Endothelial cell of umbilical vein (primary cell): ENCODE results near the gene NKD1. TPM values are rescaled to one million over a fixed set of nuclear protein-coding genes. Genes with fewer than 3 reads are reported as not detected.

ENCODE experiments used
- BruUV-seq: library from RNA; stranded (reverse); fragments of 400-500 nt; replicated peaks from 2 replicates; lab custom pipeline; 2021; lab: Mats Ljungman, UMichigan
- CTCF ChIA-PET: fragments of 300-600, 350-600 bp; sonication (Branson Sonifier 250); formaldehyde crosslinking; loops from one replicate; lab custom pipeline; 2021; ENCODE audit warnings: antibody characterized with exemption, inconsistent platforms; lab: Charles Lee
- POLR2A ChIA-PET: fragments of 300-600, 350-600 bp; sonication (Branson Sonifier 250); formaldehyde crosslinking; loops from one replicate; lab custom pipeline; 2021; ENCODE audit warnings: antibody characterized with exemption, inconsistent platforms; lab: Charles Lee
- DNase-seq: peaks from one replicate; pipeline ENCODE4 v3.0.0-alpha.2; 2011; ENCODE audit warnings: low read depth, low spot score
- FAIRE-seq: peaks from 2 replicates; lab custom pipeline; 2011; peaks lifted over from hg19 to GRCh38; lab: Jason Lieb, UNC
- H2AFZ ChIP-seq: 2 replicates; pipeline ENCODE4 v1.6.0; 2012; ENCODE audit warnings: low read depth, low read length, control low read depth, inconsistent platforms
- H3K27ac ChIP-seq: 2 replicates; pipeline ENCODE4 v1.5.1; 2011; ENCODE audit warnings: low read depth, mild to moderate bottlenecking, control low read depth, low read length, moderate library complexity; ENCODE audit not compliant: insufficient read depth
- H3K27me3 ChIP-seq, 2 experiments: 2 replicates each; pipeline versions ENCODE4 v1.6.0 to v1.6.1; 2011; ENCODE audit warnings: low read length in 2 of 2, mixed read lengths in 1 of 2; ENCODE audit not compliant: control insufficient read depth in 2 of 2, insufficient read depth in 2 of 2
- H3K36me3 ChIP-seq, 2 experiments: 2 replicates in 1 of 2; 3 replicates in 1 of 2; pipeline ENCODE4 v1.5.1; 2011; ENCODE audit warnings: low read length in 2 of 2, mild to moderate bottlenecking in 1 of 2, moderate library complexity in 1 of 2; ENCODE audit not compliant: control insufficient read depth in 2 of 2, insufficient read depth in 2 of 2; ENCODE audit errors: extremely low read depth in 1 of 2
- H3K4me1 ChIP-seq: 3 replicates; pipeline ENCODE4 v1.5.1; 2011; ENCODE audit warnings: mild to moderate bottlenecking, low read length; ENCODE audit not compliant: control insufficient read depth, insufficient read depth; ENCODE audit errors: extremely low read depth
- H3K4me2 ChIP-seq: 2 replicates; pipeline ENCODE4 v1.6.1; 2011; ENCODE audit warnings: low read length, control low read depth, mixed read lengths; ENCODE audit not compliant: insufficient read depth
- H3K4me3 ChIP-seq, 3 experiments: fragments of 200-600 bp in 1 of 3; sonication (generic), shearing (Covaris generic) in 1 of 3; replicated peaks in 1 of 3; 2 replicates each; pipeline ENCODE4 v1.5.1; 2011 to 2016; ENCODE audit warnings: control low read depth in 3 of 3, low read length in 3 of 3, mild to moderate bottlenecking in 2 of 3, inconsistent platforms in 1 of 3, low read depth in 1 of 3, moderate library complexity in 1 of 3; ENCODE audit not compliant: insufficient read depth in 1 of 3
- H3K79me2 ChIP-seq: 2 replicates; pipeline ENCODE4 v1.6.0; 2012; ENCODE audit warnings: low read length, inconsistent platforms; ENCODE audit not compliant: control insufficient read depth, insufficient read depth
- H3K9ac ChIP-seq: replicated peaks from 2 replicates; pipeline ENCODE3; 2011; ENCODE audit warnings: low read length, control low read depth; ENCODE audit not compliant: insufficient read depth; ENCODE audit errors: extremely low read depth
- H3K9me1 ChIP-seq: replicated peaks from 3 replicates; pipeline ENCODE4 v1.6.0; 2011; ENCODE audit warnings: mild to moderate bottlenecking, low read length; ENCODE audit not compliant: control insufficient read depth, insufficient read depth; ENCODE audit errors: extremely low read depth
- H3K9me3 ChIP-seq: replicated peaks from 2 replicates; pipeline ENCODE4 v1.5.1; 2012; ENCODE audit warnings: low read length, inconsistent platforms; ENCODE audit not compliant: control insufficient read depth, insufficient read depth
- H4K20me1 ChIP-seq: replicated peaks from 2 replicates; pipeline ENCODE3; 2011; ENCODE audit warnings: mild to moderate bottlenecking, low read length; ENCODE audit not compliant: control insufficient read depth, insufficient read depth; ENCODE audit errors: extremely low read depth
- EZH2 ChIP-seq: IDR thresholded peaks from 2 replicates; pipeline ENCODE4 v1.6.1; 2012; ENCODE audit warnings: borderline replicate concordance, low read depth, mild to moderate bottlenecking, moderate library complexity, low read length, inconsistent platforms; ENCODE audit not compliant: severe bottlenecking
- FOS ChIP-seq: IDR thresholded peaks from 2 replicates; pipeline ENCODE4 v1.6.1; 2011; ENCODE audit warnings: mild to moderate bottlenecking, low read length, moderate library complexity, borderline replicate concordance; ENCODE audit not compliant: insufficient read depth
- GATA2 ChIP-seq: IDR thresholded peaks from 2 replicates; pipeline ENCODE4 v1.7.0; 2011; ENCODE audit warnings: low read depth, mild to moderate bottlenecking, moderate library complexity, mixed read lengths, low read length; ENCODE audit not compliant: insufficient read length, insufficient read depth
- JUN ChIP-seq: IDR thresholded peaks from 2 replicates; pipeline ENCODE4 v1.6.1; 2011; ENCODE audit warnings: borderline replicate concordance, low read depth; ENCODE audit not compliant: insufficient read length, insufficient read depth
- MYC ChIP-seq: IDR thresholded peaks from one replicate; pipeline ENCODE4 v1.6.1; 2011; ENCODE audit warnings: mild to moderate bottlenecking, low read depth, low read length
- POLR2A ChIP-seq: IDR thresholded peaks from 2 replicates; pipeline ENCODE4 v1.6.1; 2012; ENCODE audit warnings: low read depth, mild to moderate bottlenecking, control low read depth, low read length
- POLR2AphosphoS5 ChIP-seq: IDR thresholded peaks from 2 replicates; pipeline ENCODE4 v1.6.1; 2012; ENCODE audit warnings: low read depth, mild to moderate bottlenecking, control low read depth, low read length, moderate library complexity; ENCODE audit not compliant: insufficient read depth
- dilution Hi-C: fragments of 300-500 bp; cut with MboI; formaldehyde crosslinking; loops from one replicate; pipeline ENCODE4 v1.15.0; 2019; ENCODE audit warnings: low sequenced_read_pairs; ENCODE audit not compliant: extremely low pct_ligation_motif_present
- intact Hi-C: fragments of 100-400 bp; cut with micrococcal nuclease; formaldehyde crosslinking; loops from one replicate; pipeline ENCODE4 v1.10.0; 2022
- polyA plus RNA-seq, 4 experiments: library from polyadenylated mRNA; depleted of rRNA in 3 of 4; stranded (reverse) in 3 of 4; unstranded in 1 of 4; fragments of >200 nt; gene quantifications; 2 replicates each; pipeline versions ENCODE4 v1.2.1 to v1.2.3, GENCODE V29; 2011 to 2012; ENCODE audit warnings: missing spikeins in 1 of 4
- total RNA-seq: library from RNA; stranded (reverse); gene quantifications from 2 replicates; pipeline ENCODE4 v1.2.3, GENCODE V29; 2021
- TF ChIP-seq, protein P1 (sequence below), 2 donors: IDR thresholded peaks; 1 replicate in 1 of 2; 2 replicates in 1 of 2; pipeline ENCODE4 v1.5.1; 2011; ENCODE audit warnings: low read length in 2 of 2, mild to moderate bottlenecking in 2 of 2, moderate library complexity in 2 of 2, control low read depth in 1 of 2, inconsistent platforms in 1 of 2, low read depth in 1 of 2; ENCODE audit not compliant: insufficient read depth in 1 of 2; ENCODE audit errors: extremely low read depth in 1 of 2
- TF ChIP-seq, protein P2 (sequence below): IDR thresholded peaks from 2 replicates; pipeline ENCODE4 v1.6.1; 2011; ENCODE audit not compliant: insufficient read depth, insufficient read length

Gene NKD1
- total and polyA plus RNA-seq, 2 donors (not counting 3 experiments of a cell fraction or from before 2014, with no cell fraction given): not detected

DNA sequence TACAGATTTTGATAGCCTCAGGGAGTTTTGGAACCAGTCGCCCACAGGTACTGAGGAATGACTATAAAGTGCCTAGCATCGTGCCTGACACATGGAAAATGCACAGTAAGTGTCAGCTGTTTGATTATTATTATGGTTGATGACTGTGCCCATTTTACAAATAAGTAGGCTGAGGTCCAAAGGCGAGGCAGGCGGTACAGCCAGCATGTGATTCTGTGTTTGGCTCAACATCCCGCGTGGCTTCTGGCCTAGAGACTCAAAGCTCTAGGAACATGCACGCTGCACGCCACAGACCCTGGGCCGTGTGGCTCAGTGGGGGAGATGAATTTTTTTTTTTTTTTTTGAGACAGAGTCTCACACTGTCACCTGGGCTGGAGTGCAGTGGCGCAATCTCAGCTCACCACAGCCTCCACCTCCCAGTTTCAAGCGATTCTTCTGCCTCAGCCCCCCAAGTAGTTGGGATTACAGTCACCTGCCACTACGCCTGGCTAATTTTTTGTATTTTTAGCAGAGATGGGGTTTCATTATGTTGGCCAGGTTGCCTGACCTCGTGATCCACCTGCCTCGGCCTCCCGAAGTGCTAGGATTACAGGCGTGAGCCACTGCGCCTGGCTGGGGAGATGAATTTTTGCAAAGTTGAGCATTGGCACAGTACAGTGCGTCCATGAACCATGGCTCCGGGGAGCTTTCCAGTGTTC lies 57.7 kb downstream of the NKD1 start:
- Histone ChIP-seq H3K9ac (no peak overlapping the region), H3K4me1 (no peaks in the 10 kb centered on the region), H2AFZ (no peak overlapping the region), H3K4me3 (no peak overlapping the region), H3K9me1 (no peaks in the 10 kb centered on the region), H3K27me3 (no peaks in the 10 kb centered on the region), H3K27ac (no peak overlapping the region), H3K4me2 (no peak overlapping the region), H3K79me2 (no peaks in the 10 kb centered on the region), H4K20me1 (no peaks in the 10 kb centered on the region), H3K36me3 (no peaks in the 10 kb centered on the region), H3K9me3 (no peaks in the 10 kb centered on the region)
- ChIA-PET POLR2A (no interaction called here), CTCF (interaction anchor here (1.3 kb wide), 1 partner anchor 201 kb away, joined by 4 read pairs; no protein-coding TSS in a partner anchor)
- TF ChIP-seq, protein P1, sequence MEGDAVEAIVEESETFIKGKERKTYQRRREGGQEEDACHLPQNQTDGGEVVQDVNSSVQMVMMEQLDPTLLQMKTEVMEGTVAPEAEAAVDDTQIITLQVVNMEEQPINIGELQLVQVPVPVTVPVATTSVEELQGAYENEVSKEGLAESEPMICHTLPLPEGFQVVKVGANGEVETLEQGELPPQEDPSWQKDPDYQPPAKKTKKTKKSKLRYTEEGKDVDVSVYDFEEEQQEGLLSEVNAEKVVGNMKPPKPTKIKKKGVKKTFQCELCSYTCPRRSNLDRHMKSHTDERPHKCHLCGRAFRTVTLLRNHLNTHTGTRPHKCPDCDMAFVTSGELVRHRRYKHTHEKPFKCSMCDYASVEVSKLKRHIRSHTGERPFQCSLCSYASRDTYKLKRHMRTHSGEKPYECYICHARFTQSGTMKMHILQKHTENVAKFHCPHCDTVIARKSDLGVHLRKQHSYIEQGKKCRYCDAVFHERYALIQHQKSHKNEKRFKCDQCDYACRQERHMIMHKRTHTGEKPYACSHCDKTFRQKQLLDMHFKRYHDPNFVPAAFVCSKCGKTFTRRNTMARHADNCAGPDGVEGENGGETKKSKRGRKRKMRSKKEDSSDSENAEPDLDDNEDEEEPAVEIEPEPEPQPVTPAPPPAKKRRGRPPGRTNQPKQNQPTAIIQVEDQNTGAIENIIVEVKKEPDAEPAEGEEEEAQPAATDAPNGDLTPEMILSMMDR (IDR thresholded peaks at IDR 0.05; ENCODE audit: extremely low read depth in 1 of 2, insufficient read depth in 1 of 2, low read depth in 1 of 2, low read length in 2 of 2): no peak
- TF ChIP-seq JUN (no peak), GATA2 (no peak), POLR2AphosphoS5 (no peak), EZH2 (no peak), FOS (no peak), MYC (no peak), POLR2A (no peak)
- TF ChIP-seq, protein P2, sequence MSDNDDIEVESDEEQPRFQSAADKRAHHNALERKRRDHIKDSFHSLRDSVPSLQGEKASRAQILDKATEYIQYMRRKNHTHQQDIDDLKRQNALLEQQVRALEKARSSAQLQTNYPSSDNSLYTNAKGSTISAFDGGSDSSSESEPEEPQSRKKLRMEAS: no peak
- intact Hi-C loops (no loop called here), dilution Hi-C loops (no loop called here)
- DNase-seq (no peak), FAIRE-seq (no peak)
- BruUV-seq: no TSS peak
